ENCODE results near the gene TBX15. TPM values are rescaled to one million over a fixed set of nuclear protein-coding genes. Genes with fewer than 3 reads are reported as not detected.

Gene TBX15
- total RNA-seq, 1 donor from 2014 or later, result 0.15 TPM

GRCh38 chr1:118983558-118984041 is 4.5 kb downstream of the TBX15 start:
- Histone ChIP-seq H3K4me3 (no peak overlapping the region), H3K36me3 (no peaks in the 10 kb centered on the region), H3K27me3 (ENCODE audit: low read depth) (peaks cover 100% of the 10 kb centered on the region), H3K27ac (no peak overlapping the region), H3K9me3 (no peaks in the 10 kb centered on the region), H3K4me1 (peaks cover 28% of the 10 kb centered on the region)
- ATAC-seq (no peak), DNase-seq (no peak)
- intact Hi-C loops (cut with DNase I), result no loop called here
- no peak for TF ChIP-seq CTCF (IDR thresholded peaks at IDR 0.05)

- DNase-seq, result no peak
- no peak for ATAC-seq
- intact Hi-C loops (cut with DNase I), result no loop called here
- Histone ChIP-seq H3K4me1 (peaks cover 28% of the 10 kb centered on the region), H3K9me3 (no peaks in the 10 kb centered on the region), H3K4me3 (no peak overlapping the region), H3K27me3 (ENCODE audit: low read depth) (peaks cover 99% of the 10 kb centered on the region), H3K27ac (no peak overlapping the region), H3K36me3 (no peaks in the 10 kb centered on the region)
- TF ChIP-seq CTCF (IDR thresholded peaks at IDR 0.05), result no peak
Measured at GRCh38 chr1:118982821-118983557, 5.2 kb downstream of the TBX15 start.

GRCh38 chr1:118982266-118982665 is 5.9 kb downstream of the TBX15 start:
- DNase-seq, result no peak
- no peak overlapping the region for H3K4me3 ChIP-seq
- H3K4me1 ChIP-seq, result peaks cover 22% of the 10 kb centered on the region
- no peak overlapping the region for H3K27ac ChIP-seq
- H3K27me3 ChIP-seq (ENCODE audit: low read depth), result peaks cover 99% of the 10 kb centered on the region
- H3K9me3 ChIP-seq, result no peaks in the 10 kb centered on the region
- H3K36me3 ChIP-seq, result no peaks in the 10 kb centered on the region
- ATAC-seq, result no peak
- no peak for TF ChIP-seq CTCF (IDR thresholded peaks at IDR 0.05)
- intact Hi-C loops (cut with DNase I), result no loop called here

- H3K27me3 ChIP-seq (ENCODE audit: low read depth), result peaks cover 94% of the 10 kb centered on the region
- no peak for TF ChIP-seq CTCF (IDR thresholded peaks at IDR 0.05)
- no peaks in the 10 kb centered on the region for H3K36me3 ChIP-seq
- H3K4me1 ChIP-seq, result peaks cover 16% of the 10 kb centered on the region
- no peaks in the 10 kb centered on the region for H3K9me3 ChIP-seq
- H3K27ac ChIP-seq, result no peak overlapping the region
- intact Hi-C loops (cut with DNase I), result no loop called here
- DNase-seq (no peak), ATAC-seq (no peak)
- H3K4me3 ChIP-seq, result no peak overlapping the region
Measured at GRCh38 chr1:118981436-118981835, 6.7 kb downstream of the TBX15 start.

GRCh38 chr1:118979754-118980575 is 8.2 kb downstream of the TBX15 start:
- H3K27me3 ChIP-seq (ENCODE audit: low read depth), result peaks cover 87% of the 10 kb centered on the region
- H3K27ac ChIP-seq, result no peak overlapping the region
- no peak overlapping the region for H3K4me3 ChIP-seq
- DNase-seq (no peak), ATAC-seq (peak in 1 of 2 donors; percentile 17)
- intact Hi-C loops (cut with DNase I), result no loop called here
- no peaks in the 10 kb centered on the region for H3K9me3 ChIP-seq
- H3K36me3 ChIP-seq, result no peaks in the 10 kb centered on the region
- peaks cover 12% of the 10 kb centered on the region for H3K4me1 ChIP-seq
- TF ChIP-seq CTCF (IDR thresholded peaks at IDR 0.05), result no peak

Data from lower lobe of right lung (tissue), 2 donors.